Endothelial cell of umbilical vein (primary cell): ENCODE measurements around the gene PLEKHG7.

Experiments used
- EZH2 ChIP-seq: IDR thresholded peaks from 2 replicates; pipeline ENCODE4 v1.6.1; 2012; ENCODE audit warnings: borderline replicate concordance, low read depth, mild to moderate bottlenecking, moderate library complexity, low read length, inconsistent platforms; ENCODE audit not compliant: severe bottlenecking
- FOS ChIP-seq: IDR thresholded peaks from 2 replicates; pipeline ENCODE4 v1.6.1; 2011; ENCODE audit warnings: mild to moderate bottlenecking, low read length, moderate library complexity, borderline replicate concordance; ENCODE audit not compliant: insufficient read depth
- GATA2 ChIP-seq: IDR thresholded peaks from 2 replicates; pipeline ENCODE4 v1.7.0; 2011; ENCODE audit warnings: low read depth, mild to moderate bottlenecking, moderate library complexity, mixed read lengths, low read length; ENCODE audit not compliant: insufficient read length, insufficient read depth
- JUN ChIP-seq: IDR thresholded peaks from 2 replicates; pipeline ENCODE4 v1.6.1; 2011; ENCODE audit warnings: borderline replicate concordance, low read depth; ENCODE audit not compliant: insufficient read length, insufficient read depth
- MYC ChIP-seq: IDR thresholded peaks from one replicate; pipeline ENCODE4 v1.6.1; 2011; ENCODE audit warnings: mild to moderate bottlenecking, low read depth, low read length
- POLR2A ChIP-seq: IDR thresholded peaks from 2 replicates; pipeline ENCODE4 v1.6.1; 2012; ENCODE audit warnings: low read depth, mild to moderate bottlenecking, control low read depth, low read length
- POLR2AphosphoS5 ChIP-seq: IDR thresholded peaks from 2 replicates; pipeline ENCODE4 v1.6.1; 2012; ENCODE audit warnings: low read depth, mild to moderate bottlenecking, control low read depth, low read length, moderate library complexity; ENCODE audit not compliant: insufficient read depth
- TF ChIP-seq, protein P1 (sequence below), 2 donors: IDR thresholded peaks; 1 replicate in 1 of 2; 2 replicates in 1 of 2; pipeline ENCODE4 v1.5.1; 2011; ENCODE audit warnings: low read length in 2 of 2, mild to moderate bottlenecking in 2 of 2, moderate library complexity in 2 of 2, control low read depth in 1 of 2, inconsistent platforms in 1 of 2, low read depth in 1 of 2; ENCODE audit not compliant: insufficient read depth in 1 of 2; ENCODE audit errors: extremely low read depth in 1 of 2
- TF ChIP-seq, protein P2 (sequence below): IDR thresholded peaks from 2 replicates; pipeline ENCODE4 v1.6.1; 2011; ENCODE audit not compliant: insufficient read depth, insufficient read length

DNA sequence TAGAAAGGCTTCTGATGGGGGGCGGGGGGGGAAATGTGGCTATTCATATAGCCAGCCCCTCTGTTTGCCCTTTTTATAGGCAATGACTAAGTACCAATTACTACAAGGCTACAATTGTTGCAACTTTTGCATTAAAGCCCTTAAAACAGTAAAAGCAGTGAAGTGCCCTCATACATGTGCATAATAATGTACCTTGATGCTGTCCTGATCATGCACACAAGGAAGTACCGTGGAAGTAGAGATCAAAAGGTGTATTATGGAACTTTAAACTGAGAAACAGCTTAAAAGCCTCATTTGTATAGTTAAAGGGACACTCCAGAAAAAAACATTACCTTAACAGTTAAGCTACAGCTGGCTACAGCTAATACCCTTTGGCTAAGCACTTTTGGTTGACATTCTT, 111.8 kb downstream of the PLEKHG7 start:
- no peak for TF ChIP-seq POLR2A
- TF ChIP-seq EZH2 = no peak
- TF ChIP-seq POLR2AphosphoS5 = no peak
- TF ChIP-seq, protein P1, sequence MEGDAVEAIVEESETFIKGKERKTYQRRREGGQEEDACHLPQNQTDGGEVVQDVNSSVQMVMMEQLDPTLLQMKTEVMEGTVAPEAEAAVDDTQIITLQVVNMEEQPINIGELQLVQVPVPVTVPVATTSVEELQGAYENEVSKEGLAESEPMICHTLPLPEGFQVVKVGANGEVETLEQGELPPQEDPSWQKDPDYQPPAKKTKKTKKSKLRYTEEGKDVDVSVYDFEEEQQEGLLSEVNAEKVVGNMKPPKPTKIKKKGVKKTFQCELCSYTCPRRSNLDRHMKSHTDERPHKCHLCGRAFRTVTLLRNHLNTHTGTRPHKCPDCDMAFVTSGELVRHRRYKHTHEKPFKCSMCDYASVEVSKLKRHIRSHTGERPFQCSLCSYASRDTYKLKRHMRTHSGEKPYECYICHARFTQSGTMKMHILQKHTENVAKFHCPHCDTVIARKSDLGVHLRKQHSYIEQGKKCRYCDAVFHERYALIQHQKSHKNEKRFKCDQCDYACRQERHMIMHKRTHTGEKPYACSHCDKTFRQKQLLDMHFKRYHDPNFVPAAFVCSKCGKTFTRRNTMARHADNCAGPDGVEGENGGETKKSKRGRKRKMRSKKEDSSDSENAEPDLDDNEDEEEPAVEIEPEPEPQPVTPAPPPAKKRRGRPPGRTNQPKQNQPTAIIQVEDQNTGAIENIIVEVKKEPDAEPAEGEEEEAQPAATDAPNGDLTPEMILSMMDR (IDR thresholded peaks at IDR 0.05; ENCODE audit: extremely low read depth in 1 of 2, insufficient read depth in 1 of 2, low read depth in 1 of 2, low read length in 2 of 2) = no peak
- no peak for TF ChIP-seq JUN
- TF ChIP-seq, protein P2, sequence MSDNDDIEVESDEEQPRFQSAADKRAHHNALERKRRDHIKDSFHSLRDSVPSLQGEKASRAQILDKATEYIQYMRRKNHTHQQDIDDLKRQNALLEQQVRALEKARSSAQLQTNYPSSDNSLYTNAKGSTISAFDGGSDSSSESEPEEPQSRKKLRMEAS = no peak
- TF ChIP-seq MYC = no peak
- TF ChIP-seq FOS = no peak
- no peak for TF ChIP-seq GATA2
